ENCODE results near the gene NTM. TPM values are rescaled to one million over a fixed set of nuclear protein-coding genes. Genes with fewer than 3 reads are reported as not detected.

NTM gene
- total RNA-seq, 1 donor from 2014 or later = not detected

GRCh38 chr11:132185726-132186592, 815.5 kb downstream of the NTM start:
- Mint-ChIP-seq H3K4me1 (ENCODE audit: low read depth) (no peaks in the 10 kb centered on the region), H3K9me3 (no peaks in the 10 kb centered on the region), H3K27ac (no peak overlapping the region), H3K36me3 (ENCODE audit: low read depth) (no peaks in the 10 kb centered on the region), H3K4me3 (no peak overlapping the region), H3K27me3 (ENCODE audit: insufficient read depth) (no peaks in the 10 kb centered on the region)
- intact Hi-C loops (cut with micrococcal nuclease) = no loop called here
- no peak for DNase-seq (ENCODE audit: low spot score)

- Mint-ChIP-seq H3K4me1 (ENCODE audit: low read depth) (no peaks in the 10 kb centered on the region), H3K4me3 (no peak overlapping the region), H3K27ac (no peak overlapping the region), H3K36me3 (ENCODE audit: low read depth) (no peaks in the 10 kb centered on the region), H3K9me3 (no peaks in the 10 kb centered on the region), H3K27me3 (ENCODE audit: insufficient read depth) (no peaks in the 10 kb centered on the region)
- intact Hi-C loops (cut with micrococcal nuclease) = no loop called here
- no peak for DNase-seq (ENCODE audit: low spot score)
These were observed 816.3 kb downstream of the NTM start for GRCh38 chr11:132186699-132187098.

GRCh38 chr11:132187386-132187785, 817.0 kb downstream of the NTM start:
- no peaks in the 10 kb centered on the region for H3K36me3 Mint-ChIP-seq (ENCODE audit: low read depth)

DNA sequence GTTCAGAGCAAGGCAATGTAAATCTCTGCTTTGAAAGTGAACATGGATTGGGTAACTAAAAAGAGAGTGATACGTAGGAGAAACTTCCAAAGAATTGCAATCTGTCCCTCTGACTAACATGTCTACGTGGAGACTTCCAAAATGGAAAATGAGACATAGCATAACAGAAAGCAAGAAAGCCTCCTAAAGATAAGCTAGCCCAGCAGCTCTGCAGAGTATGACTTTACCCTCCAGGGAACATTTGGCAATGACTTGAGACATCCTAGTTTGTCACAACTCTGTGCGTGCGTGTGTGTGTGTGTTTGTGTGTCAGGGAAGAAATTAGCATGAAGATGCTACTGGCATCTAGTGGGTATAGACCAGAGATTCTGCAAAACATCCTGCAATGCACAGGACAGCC, 817.4 kb downstream of the NTM start:
- no peak overlapping the region for H3K4me3 Mint-ChIP-seq
- intact Hi-C loops (cut with micrococcal nuclease) = no loop called here
- H3K36me3 Mint-ChIP-seq (ENCODE audit: low read depth) = no peaks in the 10 kb centered on the region

More at GRCh38 chr11:132187386-132187785, 817.0 kb downstream of the NTM start:
- Mint-ChIP-seq H3K4me3 (no peak overlapping the region), H3K4me1 (ENCODE audit: low read depth) (no peaks in the 10 kb centered on the region), H3K27ac (no peak overlapping the region), H3K27me3 (ENCODE audit: insufficient read depth) (no peaks in the 10 kb centered on the region), H3K9me3 (no peaks in the 10 kb centered on the region)
- DNase-seq (ENCODE audit: low spot score) = no peak
- intact Hi-C loops (cut with micrococcal nuclease) = no loop called here

GRCh38 chr11:132196928-132197327, 826.5 kb downstream of the NTM start:
- no peak for DNase-seq (ENCODE audit: low spot score)
- Mint-ChIP-seq H3K36me3 (ENCODE audit: low read depth) (no peaks in the 10 kb centered on the region), H3K27ac (no peak overlapping the region), H3K9me3 (peaks cover 4% of the 10 kb centered on the region), H3K4me3 (no peak overlapping the region), H3K4me1 (ENCODE audit: low read depth) (no peaks in the 10 kb centered on the region), H3K27me3 (ENCODE audit: insufficient read depth) (no peaks in the 10 kb centered on the region)
- intact Hi-C loops (cut with micrococcal nuclease) = loop anchor here (10.0 kb wide), 1 partner anchor 62 kb away; no protein-coding TSS in a partner anchor

More for the DNA sequence above, 817.4 kb downstream of the NTM start:
- Mint-ChIP-seq H3K4me1 (ENCODE audit: low read depth) (no peaks in the 10 kb centered on the region), H3K9me3 (no peaks in the 10 kb centered on the region), H3K27me3 (ENCODE audit: insufficient read depth) (no peaks in the 10 kb centered on the region), H3K27ac (no peak overlapping the region)
- DNase-seq (ENCODE audit: low spot score) = no peak

DNA sequence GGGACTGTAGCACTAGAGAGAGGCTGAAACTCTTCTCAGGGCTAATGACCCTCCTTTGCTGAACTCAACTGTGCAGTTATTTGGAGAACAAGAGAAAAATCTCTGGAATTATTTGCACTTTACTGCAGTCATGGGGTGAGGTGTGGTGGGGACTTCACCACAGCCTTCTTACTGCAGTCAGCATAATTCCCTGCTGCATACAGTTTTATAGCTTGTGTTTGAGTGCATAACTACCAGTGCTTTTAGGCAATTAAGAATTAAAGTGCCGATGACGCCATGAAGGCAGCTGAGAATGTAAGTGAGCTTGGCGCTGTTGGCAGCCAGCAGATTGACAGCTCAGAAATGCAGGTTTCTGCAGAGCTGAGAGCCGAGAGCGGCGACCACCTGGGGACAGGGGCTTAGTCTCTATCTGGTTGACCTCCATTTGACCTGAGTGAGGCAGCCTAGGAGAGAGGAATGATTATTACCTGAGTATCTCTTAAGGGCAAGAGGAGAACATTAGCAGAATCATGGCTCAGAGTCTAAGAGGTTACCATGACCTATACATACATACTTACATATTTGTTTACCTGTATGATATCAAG, 830.0 kb downstream of the NTM start:
- H3K9me3 Mint-ChIP-seq = peaks cover 4% of the 10 kb centered on the region
- no peak for DNase-seq (ENCODE audit: low spot score)
- H3K4me1 Mint-ChIP-seq (ENCODE audit: low read depth) = no peaks in the 10 kb centered on the region
- no peak overlapping the region for H3K4me3 Mint-ChIP-seq
- no peak overlapping the region for H3K27ac Mint-ChIP-seq
- no peaks in the 10 kb centered on the region for H3K27me3 Mint-ChIP-seq (ENCODE audit: insufficient read depth)
- intact Hi-C loops (cut with micrococcal nuclease) = no loop called here
- H3K36me3 Mint-ChIP-seq (ENCODE audit: low read depth) = no peaks in the 10 kb centered on the region

GRCh38 chr11:132202621-132203020, 832.2 kb downstream of the NTM start:
- Mint-ChIP-seq H3K27ac (no peak overlapping the region), H3K27me3 (ENCODE audit: insufficient read depth) (no peaks in the 10 kb centered on the region), H3K36me3 (ENCODE audit: low read depth) (no peaks in the 10 kb centered on the region), H3K4me1 (ENCODE audit: low read depth) (no peaks in the 10 kb centered on the region), H3K9me3 (peaks cover 9% of the 10 kb centered on the region), H3K4me3 (no peak overlapping the region)
- DNase-seq (ENCODE audit: low spot score) = no peak
- intact Hi-C loops (cut with micrococcal nuclease) = no loop called here

DNA sequence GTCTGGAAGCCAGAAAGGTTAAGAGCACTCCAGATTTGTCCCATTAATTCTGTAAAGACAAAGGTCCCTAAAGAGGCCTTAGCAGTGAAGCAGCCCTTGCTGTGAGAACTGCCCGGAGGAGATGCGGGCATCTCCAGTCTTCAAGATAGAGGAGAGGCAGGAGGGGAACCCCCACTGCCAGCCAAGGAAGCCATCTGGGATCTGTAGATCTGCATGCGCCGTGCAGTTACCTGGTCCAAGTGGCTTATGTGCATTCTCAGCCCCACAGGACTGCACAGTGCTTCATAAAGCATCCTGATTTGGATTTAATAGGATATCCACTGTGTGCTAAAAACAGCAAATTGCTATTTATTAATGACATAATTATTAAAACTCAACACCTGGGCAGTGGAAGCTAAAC, 834.6 kb downstream of the NTM start:
- no peak overlapping the region for H3K27ac Mint-ChIP-seq
- no peaks in the 10 kb centered on the region for H3K36me3 Mint-ChIP-seq (ENCODE audit: low read depth)
- peaks cover 9% of the 10 kb centered on the region for H3K9me3 Mint-ChIP-seq
- DNase-seq (ENCODE audit: low spot score) = no peak
- no peak overlapping the region for H3K4me3 Mint-ChIP-seq
- no peaks in the 10 kb centered on the region for H3K4me1 Mint-ChIP-seq (ENCODE audit: low read depth)
- H3K27me3 Mint-ChIP-seq (ENCODE audit: insufficient read depth) = no peaks in the 10 kb centered on the region
- intact Hi-C loops (cut with micrococcal nuclease) = no loop called here

- no peak overlapping the region for H3K27ac Mint-ChIP-seq
- no peaks in the 10 kb centered on the region for H3K36me3 Mint-ChIP-seq (ENCODE audit: low read depth)
- no peaks in the 10 kb centered on the region for H3K4me1 Mint-ChIP-seq (ENCODE audit: low read depth)
- intact Hi-C loops (cut with micrococcal nuclease) = no loop called here
- peaks cover 9% of the 10 kb centered on the region for H3K9me3 Mint-ChIP-seq
- DNase-seq (ENCODE audit: low spot score) = no peak
- H3K4me3 Mint-ChIP-seq = no peak overlapping the region
- no peaks in the 10 kb centered on the region for H3K27me3 Mint-ChIP-seq (ENCODE audit: insufficient read depth)
These were observed 835.1 kb downstream of the NTM start for GRCh38 chr11:132205496-132205895.

DNA sequence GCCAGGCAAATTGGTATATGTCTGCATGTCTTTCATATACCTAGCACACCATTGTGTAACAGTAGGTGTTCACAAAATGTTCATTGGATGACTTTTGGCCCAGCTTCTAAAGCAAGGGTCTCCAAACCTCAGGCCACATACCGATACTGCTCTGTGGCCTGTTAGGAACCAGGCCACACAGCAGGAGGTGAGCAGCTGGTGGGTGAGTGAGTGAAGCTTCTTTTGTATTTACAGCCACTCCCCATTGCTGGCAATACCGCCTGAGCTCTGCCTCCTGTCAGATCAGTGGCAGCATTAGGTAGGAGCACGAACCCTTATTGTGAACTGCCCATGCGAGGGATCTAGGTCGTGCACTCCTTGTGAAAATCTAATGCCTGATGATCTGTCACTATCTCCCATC, 836.6 kb downstream of the NTM start:
- H3K4me3 Mint-ChIP-seq = no peak overlapping the region
- H3K27ac Mint-ChIP-seq = no peak overlapping the region
- DNase-seq (ENCODE audit: low spot score) = no peak
- H3K4me1 Mint-ChIP-seq (ENCODE audit: low read depth) = no peaks in the 10 kb centered on the region
- H3K27me3 Mint-ChIP-seq (ENCODE audit: insufficient read depth) = no peaks in the 10 kb centered on the region
- intact Hi-C loops (cut with micrococcal nuclease) = no loop called here
- H3K9me3 Mint-ChIP-seq = peaks cover 4% of the 10 kb centered on the region
- H3K36me3 Mint-ChIP-seq (ENCODE audit: low read depth) = no peaks in the 10 kb centered on the region

DNA sequence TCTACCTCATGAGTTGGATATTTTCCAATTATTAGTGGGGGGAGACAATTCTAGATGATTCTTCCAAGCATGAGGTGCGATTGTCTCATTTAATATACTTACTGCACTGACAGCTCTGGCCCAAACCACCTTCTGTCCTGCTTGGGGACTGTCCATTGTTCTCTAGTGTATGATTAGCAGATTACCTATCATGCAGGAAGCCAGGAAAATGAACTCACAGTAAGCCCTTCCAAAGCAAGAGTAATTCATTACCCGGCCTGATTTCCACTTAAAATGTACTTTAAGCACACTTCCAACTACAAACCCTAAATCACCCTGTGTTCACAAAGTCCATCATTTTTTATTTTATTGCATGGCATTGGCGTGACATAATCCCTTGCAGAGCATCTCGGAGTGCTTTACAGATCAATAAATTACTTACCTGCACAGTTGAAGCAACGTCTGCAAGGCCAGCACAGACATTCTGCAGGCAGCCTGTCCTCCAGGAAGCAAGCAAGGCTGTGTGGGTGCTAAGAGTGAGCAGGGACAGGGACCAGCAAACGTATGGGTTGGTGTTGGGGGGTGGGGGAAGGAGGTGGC, 838.2 kb downstream of the NTM start:
- H3K4me1 Mint-ChIP-seq (ENCODE audit: low read depth) = no peaks in the 10 kb centered on the region
- no peak overlapping the region for H3K4me3 Mint-ChIP-seq
- no peak for DNase-seq (ENCODE audit: low spot score)
- no peaks in the 10 kb centered on the region for H3K36me3 Mint-ChIP-seq (ENCODE audit: low read depth)
- H3K27me3 Mint-ChIP-seq (ENCODE audit: insufficient read depth) = no peaks in the 10 kb centered on the region
- intact Hi-C loops (cut with micrococcal nuclease) = no loop called here
- H3K27ac Mint-ChIP-seq = no peak overlapping the region
- peaks cover 4% of the 10 kb centered on the region for H3K9me3 Mint-ChIP-seq

DNA sequence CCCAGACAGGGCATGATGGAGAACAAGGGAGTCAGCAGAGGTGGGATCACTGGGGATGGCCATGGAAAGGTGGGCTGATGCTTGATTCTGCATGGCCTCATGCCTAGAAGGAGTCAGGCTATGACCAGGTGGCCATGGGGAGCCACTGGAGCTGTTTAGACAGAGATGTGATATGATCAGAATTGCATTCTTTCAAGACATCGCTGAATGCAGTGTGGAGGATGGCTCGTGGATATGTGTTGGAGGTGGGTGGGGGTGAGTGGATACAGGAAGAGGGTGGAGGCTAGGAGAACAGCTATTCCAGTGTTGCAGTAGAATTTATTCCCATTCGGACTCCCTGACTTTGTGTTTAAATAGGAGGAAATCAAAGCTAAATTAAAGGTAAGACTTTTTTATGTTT, 841.1 kb downstream of the NTM start:
- Mint-ChIP-seq H3K27me3 (ENCODE audit: insufficient read depth) (no peaks in the 10 kb centered on the region), H3K4me1 (ENCODE audit: low read depth) (no peaks in the 10 kb centered on the region), H3K27ac (no peak overlapping the region), H3K36me3 (ENCODE audit: low read depth) (no peaks in the 10 kb centered on the region), H3K9me3 (peaks cover 10% of the 10 kb centered on the region), H3K4me3 (no peak overlapping the region)
- DNase-seq (ENCODE audit: low spot score) = no peak
- intact Hi-C loops (cut with micrococcal nuclease) = no loop called here

DNA sequence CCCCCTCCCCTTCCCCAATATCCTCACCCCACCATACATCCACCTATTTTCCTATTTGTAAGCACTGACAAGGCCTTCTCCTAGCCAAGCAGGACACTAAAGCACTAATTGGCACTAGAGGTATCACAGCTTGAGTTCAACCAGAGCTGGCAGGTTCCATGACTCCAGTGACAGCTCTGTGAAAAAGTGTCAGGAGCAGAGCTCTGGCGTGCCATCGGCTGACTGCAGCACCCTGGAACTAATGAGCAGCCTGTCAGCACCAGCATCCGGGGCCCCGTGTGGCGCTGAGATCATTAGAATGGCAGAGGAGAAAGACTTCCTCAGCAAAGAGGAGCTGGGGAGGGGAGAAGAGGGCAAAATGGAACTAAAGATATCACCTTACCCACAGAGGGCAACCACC, 847.4 kb downstream of the NTM start:
- Mint-ChIP-seq H3K9me3 (peaks cover 6% of the 10 kb centered on the region), H3K4me3 (no peak overlapping the region), H3K4me1 (ENCODE audit: low read depth) (no peaks in the 10 kb centered on the region), H3K27ac (no peak overlapping the region), H3K36me3 (ENCODE audit: low read depth) (no peaks in the 10 kb centered on the region), H3K27me3 (ENCODE audit: insufficient read depth) (no peaks in the 10 kb centered on the region)
- intact Hi-C loops (cut with micrococcal nuclease) = no loop called here
- DNase-seq (ENCODE audit: low spot score) = no peak
